ENCODE data around the gene UAP1L1. TPM values are rescaled to one million over a fixed set of nuclear protein-coding genes. Genes with fewer than 3 reads are reported as not detected.

The UAP1L1 gene
- total RNA-seq, 1 donor from 2014 or later = 2.9 TPM

GRCh38 chr9:137128862-137129455, 51.6 kb downstream of the UAP1L1 start:
- peak overlapping the region; percentile 89 for H3K4me3 Mint-ChIP-seq
- peaks cover 24% of the 10 kb centered on the region for H3K4me1 Mint-ChIP-seq
- peaks cover 22% of the 10 kb centered on the region for H3K27me3 Mint-ChIP-seq (ENCODE audit: low read depth)
- H3K36me3 Mint-ChIP-seq (ENCODE audit: low read depth) = no peaks in the 10 kb centered on the region
- no peak for TF ChIP-seq CTCF (conservative IDR thresholded peaks at IDR 0.05)
- no peak for DNase-seq (ENCODE audit: low read depth, low spot score)
- no peaks in the 10 kb centered on the region for H3K9me3 Mint-ChIP-seq
- H3K27ac Mint-ChIP-seq (ENCODE audit: unreplicated experiment) = no peak overlapping the region

- Mint-ChIP-seq H3K27me3 (ENCODE audit: low read depth) (peaks cover 29% of the 10 kb centered on the region), H3K4me3 (peak overlapping the region; percentile 92), H3K27ac (ENCODE audit: unreplicated experiment) (no peak overlapping the region), H3K36me3 (ENCODE audit: low read depth) (no peaks in the 10 kb centered on the region), H3K9me3 (no peaks in the 10 kb centered on the region), H3K4me1 (peaks cover 24% of the 10 kb centered on the region)
- DNase-seq (ENCODE audit: low read depth, low spot score) = peak; percentile 76
- no peak for TF ChIP-seq CTCF (conservative IDR thresholded peaks at IDR 0.05)
These were observed 52.3 kb downstream of the UAP1L1 start for GRCh38 chr9:137129456-137130175.

- no peak for DNase-seq (ENCODE audit: low read depth, low spot score)
- Mint-ChIP-seq H3K27ac (ENCODE audit: unreplicated experiment) (no peak overlapping the region), H3K36me3 (ENCODE audit: low read depth) (no peaks in the 10 kb centered on the region), H3K4me3 (peak overlapping the region; percentile 88), H3K4me1 (peaks cover 24% of the 10 kb centered on the region), H3K9me3 (no peaks in the 10 kb centered on the region), H3K27me3 (ENCODE audit: low read depth) (peaks cover 35% of the 10 kb centered on the region)
- no peak for TF ChIP-seq CTCF (conservative IDR thresholded peaks at IDR 0.05)
These were observed 52.9 kb downstream of the UAP1L1 start for GRCh38 chr9:137130176-137130755.

Other genes starting within 250 kb of the UAP1L1 start
- 2.8 and 3.3 TPM in 2 replicates for gene AJM1, start 235.0 kb upstream of the UAP1L1 start, total RNA-seq
- gene PHPT1, start 228.1 kb upstream of the UAP1L1 start, total RNA-seq = 170 and 175 TPM in 2 replicates
- 19.3 and 20.6 TPM in 2 replicates for gene MAMDC4, start 225.2 kb upstream of the UAP1L1 start, total RNA-seq
- gene EDF1, start 211.2 kb upstream of the UAP1L1 start, total RNA-seq = 338 and 339 TPM in 2 replicates
- gene TRAF2, start 191.0 kb upstream of the UAP1L1 start, total RNA-seq = 30.1 and 34.4 TPM in 2 replicates
- 81.2 and 83.9 TPM in 2 replicates for gene FBXW5, start 132.8 kb upstream of the UAP1L1 start, total RNA-seq
- 0.59 and 0.98 TPM in 2 replicates for gene C8G, start 132.3 kb upstream of the UAP1L1 start, total RNA-seq
- gene LCN12, start 125.2 kb upstream of the UAP1L1 start, total RNA-seq = 0.50 and 1.1 TPM in 2 replicates
- gene PTGDS, start 100.0 kb upstream of the UAP1L1 start, total RNA-seq = not detected in 2 replicates
- gene LCNL1, start 94.5 kb upstream of the UAP1L1 start, total RNA-seq = not detected in 2 replicates
- 82.6 and 84.9 TPM in 2 replicates for gene PAXX, start 85.1 kb upstream of the UAP1L1 start, total RNA-seq
- not detected in 2 replicates for gene CLIC3, start 80.9 kb upstream of the UAP1L1 start, total RNA-seq
- gene ABCA2, start 49.3 kb upstream of the UAP1L1 start, total RNA-seq = 31.7 and 37.1 TPM in 2 replicates
- 0.14 TPM in 1 of 2 replicates, not detected in the other for gene FUT7, start 45.4 kb upstream of the UAP1L1 start, total RNA-seq
- 54.7 and 61.1 TPM in 2 replicates for gene NPDC1, start 31.3 kb upstream of the UAP1L1 start, total RNA-seq
- gene ENTPD2, start 23.5 kb upstream of the UAP1L1 start, total RNA-seq = not detected in 2 replicates
- gene SAPCD2, start 7.0 kb upstream of the UAP1L1 start, total RNA-seq = 29.8 and 31.1 TPM in 2 replicates
- 50.4 and 54.0 TPM in 2 replicates for gene MAN1B1, start 9.5 kb downstream of the UAP1L1 start, total RNA-seq
- 37.9 and 46.5 TPM in 2 replicates for gene DPP7, start 37.2 kb downstream of the UAP1L1 start, total RNA-seq
- 0.14 and 0.44 TPM in 2 replicates for gene GRIN1, start 61.6 kb downstream of the UAP1L1 start, total RNA-seq
- 0.37 and 0.48 TPM in 2 replicates for gene LRRC26, start 92.5 kb downstream of the UAP1L1 start, total RNA-seq
- not detected in 2 replicates for gene TMEM210, start 94.5 kb downstream of the UAP1L1 start, total RNA-seq
- gene ANAPC2, start 111.0 kb downstream of the UAP1L1 start, total RNA-seq = 69.3 and 71.7 TPM in 2 replicates
- gene SSNA1, start 111.2 kb downstream of the UAP1L1 start, total RNA-seq = 64.8 and 66.4 TPM in 2 replicates
- 22.0 and 25.1 TPM in 2 replicates for gene TPRN, start 123.2 kb downstream of the UAP1L1 start, total RNA-seq
- 45.0 and 49.7 TPM in 2 replicates for gene TMEM203, start 128.1 kb downstream of the UAP1L1 start, total RNA-seq
- 36.6 and 39.4 TPM in 2 replicates for gene NDOR1, start 128.2 kb downstream of the UAP1L1 start, total RNA-seq
- 9.7 and 10.1 TPM in 2 replicates for gene RNF208, start 144.7 kb downstream of the UAP1L1 start, total RNA-seq
- 1.2 and 1.6 TPM in 2 replicates for gene CYSRT1, start 147.7 kb downstream of the UAP1L1 start, total RNA-seq
- gene RNF224, start 150.0 kb downstream of the UAP1L1 start, total RNA-seq = 0.16 TPM in 1 of 2 replicates, not detected in the other
- not detected in 2 replicates for gene SLC34A3, start 153.4 kb downstream of the UAP1L1 start, total RNA-seq
- gene TUBB4B, start 163.8 kb downstream of the UAP1L1 start, total RNA-seq = 329 and 336 TPM in 2 replicates
- 0.26 TPM in 1 of 2 replicates, not detected in the other for gene STPG3, start 173.8 kb downstream of the UAP1L1 start, total RNA-seq
- 76.7 and 79.0 TPM in 2 replicates for gene NELFB, start 177.8 kb downstream of the UAP1L1 start, total RNA-seq
- 0.75 and 0.86 TPM in 2 replicates for gene TOR4A, start 200.2 kb downstream of the UAP1L1 start, total RNA-seq
- 31.7 and 33.7 TPM in 2 replicates for gene NRARP, start 224.8 kb downstream of the UAP1L1 start, total RNA-seq